PFSK-1 (cell line): Measurements from ENCODE around the gene DNM3.

Source experiments
- FOXP2 ChIP-seq: optimal IDR thresholded peaks from 2 replicates; pipeline ENCODE3; 2011; ENCODE audit warnings: borderline replicate concordance, control low read depth, inconsistent platforms; ENCODE audit not compliant: insufficient read depth; ENCODE audit errors: extremely low read length, extremely low read depth
- POLR2AphosphoS5 ChIP-seq: IDR thresholded peaks from 2 replicates; pipeline ENCODE4 v1.6.1; 2012; ENCODE audit warnings: low read depth, mild to moderate bottlenecking, control low read depth, low read length, moderate library complexity
- REST ChIP-seq, 2 experiments: IDR thresholded peaks; 2 replicates each; pipeline versions ENCODE4 v1.6.1 to v1.8.0; 2011 to 2012; ENCODE audit warnings: low read depth in 2 of 2, low read length in 2 of 2, control low read depth in 1 of 2, inconsistent platforms in 1 of 2, mild to moderate bottlenecking in 1 of 2, moderate library complexity in 1 of 2; ENCODE audit not compliant: insufficient read depth in 1 of 2
- SIN3A ChIP-seq: IDR thresholded peaks from 2 replicates; pipeline ENCODE4 v1.6.1; 2012; ENCODE audit warnings: mild to moderate bottlenecking, low read length, moderate library complexity, borderline replicate concordance; ENCODE audit not compliant: insufficient read depth
- TAF1 ChIP-seq: IDR thresholded peaks from 2 replicates; pipeline ENCODE4 v1.6.1; 2012; ENCODE audit warnings: low read length, control low read depth, borderline replicate concordance; ENCODE audit not compliant: insufficient read depth

Gene DNM3

GRCh38 chr1:172184506-172185191 is 343.4 kb downstream of the DNM3 start:
- no peak for TF ChIP-seq REST (IDR thresholded peaks at IDR 0.05; ENCODE audit: insufficient read depth in 1 of 2, low read depth in 2 of 2, low read length in 2 of 2)
- TF ChIP-seq FOXP2: no peak
- TF ChIP-seq SIN3A: no peak
- no peak for TF ChIP-seq TAF1
- no peak for TF ChIP-seq POLR2AphosphoS5

DNA sequence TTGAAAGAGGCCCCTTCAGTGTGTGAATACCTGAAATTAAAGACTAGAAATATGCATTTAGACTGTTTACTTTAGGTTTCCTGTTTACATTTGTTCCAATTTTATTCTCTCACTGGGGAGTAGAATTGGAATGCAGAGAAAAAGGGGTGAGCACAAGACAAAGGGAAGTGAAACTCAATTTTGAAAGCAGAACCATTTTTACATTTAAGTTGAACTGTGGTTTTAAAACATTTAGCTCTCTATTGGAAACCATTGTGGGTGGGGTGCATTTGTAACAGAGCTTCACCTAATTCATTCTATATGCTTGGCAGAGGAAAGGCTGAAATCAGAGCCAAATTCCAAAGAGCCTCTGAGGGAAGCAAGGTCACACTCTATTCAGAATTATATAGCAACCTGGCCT is 343.9 kb downstream of the DNM3 start:
- TF ChIP-seq TAF1 (no peak), REST (IDR thresholded peaks at IDR 0.05; ENCODE audit: insufficient read depth in 1 of 2, low read depth in 2 of 2, low read length in 2 of 2) (no peak), FOXP2 (no peak), POLR2AphosphoS5 (no peak), SIN3A (no peak)

GRCh38 chr1:172185996-172186395 is 344.7 kb downstream of the DNM3 start:
- no peak for TF ChIP-seq REST (IDR thresholded peaks at IDR 0.05; ENCODE audit: insufficient read depth in 1 of 2, low read depth in 2 of 2, low read length in 2 of 2)
- TF ChIP-seq SIN3A: no peak
- TF ChIP-seq TAF1: no peak
- no peak for TF ChIP-seq FOXP2
- no peak for TF ChIP-seq POLR2AphosphoS5

- TF ChIP-seq TAF1 (no peak), REST (IDR thresholded peaks at IDR 0.05; ENCODE audit: insufficient read depth in 1 of 2, low read depth in 2 of 2, low read length in 2 of 2) (no peak), SIN3A (no peak), POLR2AphosphoS5 (no peak), FOXP2 (no peak)
Observed at GRCh38 chr1:172201572-172201971, 360.3 kb downstream of the DNM3 start.
